ENCODE data around the gene NDP.

DNA sequence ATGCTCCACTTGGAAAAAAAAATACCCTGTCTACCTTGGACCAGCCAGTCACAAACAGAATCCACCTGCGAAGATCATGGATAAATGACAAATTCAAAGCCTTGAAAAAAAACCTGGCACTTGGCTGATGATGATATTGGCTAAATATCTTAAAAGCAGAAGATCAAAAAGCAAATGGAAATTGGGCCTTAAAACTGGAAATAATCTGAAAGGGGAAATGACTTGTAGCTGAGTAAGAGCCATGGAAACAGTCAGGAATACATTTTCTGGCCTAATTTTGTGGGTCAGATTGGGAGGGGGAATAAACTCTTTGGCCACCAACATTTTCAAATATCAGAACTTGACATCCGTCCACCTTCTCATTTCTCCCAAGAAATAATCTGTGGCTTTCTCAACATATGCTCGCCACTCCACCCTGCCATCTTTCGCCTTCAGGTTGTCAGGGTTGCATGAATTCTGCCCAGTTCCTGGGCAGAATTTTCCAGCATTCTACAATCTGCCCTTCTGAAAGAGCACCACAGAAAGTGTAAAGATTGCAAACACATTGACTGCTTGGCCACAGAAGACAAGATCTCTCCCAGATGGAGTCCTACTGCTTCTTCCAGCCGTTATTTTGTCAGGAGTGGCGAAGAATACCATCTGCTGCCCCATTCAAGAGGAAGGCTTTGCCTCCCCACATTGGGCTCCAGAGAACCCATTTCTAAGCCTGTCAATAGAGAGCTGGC is 1.7 kb upstream of the NDP start:
- no peak for TF ChIP-seq POLR2AphosphoS5 (IDR thresholded peaks at IDR 0.05; ENCODE audit: borderline replicate concordance, low read depth, low read length)
- no peak for TF ChIP-seq EZH2 (IDR thresholded peaks at IDR 0.05)

Measured in SK-N-MC (cell line).